HepG2 (cell line): ENCODE measurements around the gene ITCH. TPM values are rescaled to one million over a fixed set of nuclear protein-coding genes. Genes with fewer than 3 reads are reported as not detected.

Source experiments
- ATAC-seq: fragments of 200-7000 bp; cut with Tn5 transposase; 3 replicates; pipeline ENCODE4 v1.9.1; 2020; ENCODE audit warnings: mild to moderate bottlenecking, moderate library complexity
- BruUV-seq: library from RNA; stranded (reverse); fragments of 400-500 nt; replicated peaks from 2 replicates; lab custom pipeline; 2021; lab: Mats Ljungman, UMichigan
- CTCF ChIA-PET: fragments of 300-600 bp; formaldehyde crosslinking; extraction: SDS; loops from one replicate; lab custom pipeline; 2021; ENCODE audit warnings: low total read pairs, inconsistent platforms, low intra/inter-chr PET ratio; lab: Yijun Ruan, JAX
- POLR2A ChIA-PET: fragments of 350-600 bp; sonication (Branson Sonifier 250); formaldehyde crosslinking; loops from one replicate; lab custom pipeline; 2020; ENCODE audit warnings: antibody characterized with exemption, inconsistent platforms; lab: Yijun Ruan, JAX
- DNase-seq: peaks from one replicate; pipeline ENCODE4 v3.0.0-alpha.2; 2015; ENCODE audit warnings: low spot score
- FAIRE-seq: peaks from 3 replicates; lab custom pipeline; 2011; peaks lifted over from hg19 to GRCh38; lab: Jason Lieb, UNC
- H2AFZ ChIP-seq: one replicate; pipeline ENCODE4 v1.6.1; 2011; ENCODE audit warnings: low read length, inconsistent platforms
- H3K27ac ChIP-seq: fragments of 300-600 bp; 3 replicates; pipeline ENCODE4 v1.8.0; 2011; ENCODE audit warnings: mixed run types, mild to moderate bottlenecking, mixed read lengths, low read length, inconsistent platforms; ENCODE audit not compliant: insufficient read depth; ENCODE audit errors: extremely low read length
- H3K27me3 ChIP-seq, 2 experiments: fragments of 200-600 bp in 1 of 2; 2 replicates in 1 of 2; 3 replicates in 1 of 2; pipeline versions ENCODE4 v1.6.0 to v1.8.0; 2011; ENCODE audit warnings: low read length in 2 of 2, mild to moderate bottlenecking in 2 of 2, moderate library complexity in 2 of 2, inconsistent platforms in 1 of 2; ENCODE audit not compliant: insufficient read depth in 2 of 2, control insufficient read depth in 1 of 2
- H3K36me3 ChIP-seq, 2 experiments: fragments of 200-600 bp in 1 of 2; replicated peaks in 1 of 2; 2 replicates in 1 of 2; 3 replicates in 1 of 2; pipeline versions ENCODE4 v1.5.1 to v1.8.0; 2011; ENCODE audit warnings: low read length in 2 of 2, inconsistent platforms in 1 of 2; ENCODE audit not compliant: insufficient read depth in 2 of 2, control insufficient read depth in 1 of 2
- H3K4me1 ChIP-seq: 2 replicates; pipeline ENCODE4 v1.5.1; 2012; ENCODE audit warnings: low read length, inconsistent platforms; ENCODE audit not compliant: insufficient read depth
- H3K4me2 ChIP-seq: 2 replicates; pipeline ENCODE4 v1.6.0; 2011; ENCODE audit warnings: low read depth, low read length, inconsistent platforms
- H3K4me3 ChIP-seq, 3 experiments: fragments of 200-600 bp in 1 of 3; sonication (generic), shearing (Covaris generic) in 1 of 3; replicated peaks in 1 of 3; 2 replicates each; pipeline ENCODE4 v1.5.1; 2011 to 2016; ENCODE audit warnings: low read length in 3 of 3, inconsistent platforms in 2 of 3, low read depth in 2 of 3, mild to moderate bottlenecking in 2 of 3, control low read depth in 1 of 3, mixed read lengths in 1 of 3; ENCODE audit not compliant: insufficient read depth in 1 of 3
- H3K79me2 ChIP-seq: one replicate; pipeline ENCODE4 v1.6.1; 2011; ENCODE audit warnings: low read length, inconsistent platforms; ENCODE audit not compliant: insufficient read depth
- H3K9ac ChIP-seq: 2 replicates; pipeline ENCODE4 v1.6.0; 2011; ENCODE audit warnings: mild to moderate bottlenecking, low read depth, low read length, inconsistent platforms; ENCODE audit not compliant: insufficient read depth
- H3K9me3 ChIP-seq: 2 replicates; pipeline ENCODE4 v1.5.1; 2012; ENCODE audit warnings: mild to moderate bottlenecking, low read length
- H4K20me1 ChIP-seq: 2 replicates; pipeline ENCODE4 v1.6.0; 2011; ENCODE audit warnings: inconsistent platforms, mild to moderate bottlenecking, low read length, moderate library complexity; ENCODE audit not compliant: insufficient read depth
- GATA4 ChIP-seq: sonication (generic); IDR thresholded peaks from 2 replicates; pipeline ENCODE4 v1.6.1; 2016; ENCODE audit warnings: antibody characterized with exemption, low read depth, borderline replicate concordance
- ZFY ChIP-seq: sonication (generic); formaldehyde crosslinking; IDR thresholded peaks from 2 replicates; pipeline ENCODE4 v1.4.0; 2020; ENCODE audit warnings: missing genetic modification reagents
- ZNF501 ChIP-seq: sonication (generic); formaldehyde crosslinking; IDR thresholded peaks from 2 replicates; pipeline ENCODE4 v1.5.1; 2020; ENCODE audit warnings: mild to moderate bottlenecking, moderate library complexity, missing genetic modification reagents
- ZNF619 ChIP-seq: sonication (generic); formaldehyde crosslinking; IDR thresholded peaks from 2 replicates; pipeline ENCODE4 v1.4.0; 2020; ENCODE audit warnings: mild to moderate bottlenecking, missing genetic modification reagents
- ZNF670 ChIP-seq: sonication (generic); formaldehyde crosslinking; IDR thresholded peaks from 2 replicates; pipeline ENCODE4 v1.8.0; 2022; ENCODE audit warnings: mild to moderate bottlenecking, missing genetic modification reagents, borderline replicate concordance
- ZNF816 ChIP-seq: sonication (generic); formaldehyde crosslinking; IDR thresholded peaks from 2 replicates; pipeline ENCODE4 v1.8.0; 2022; ENCODE audit warnings: missing genetic modification reagents, mild to moderate bottlenecking, borderline replicate concordance
- WGBS: methylation state at CpG from one replicate; pipeline ENCODE4 v1.1.6; 2017; ENCODE audit warnings: low lambda C conversion rate; 5-methylcytosine and 5-hydroxymethylcytosine counted together
- in situ Hi-C: cut with HindIII; loops from 2 replicates; pipeline ENCODE4 v1.10.0; 2017; ENCODE audit warnings: low pct_unique_long_range_greater_than_20kb; ENCODE audit not compliant: extremely low pct_ligation_motif_present
- intact Hi-C: fragments of 100-400 bp; cut with micrococcal nuclease; formaldehyde crosslinking; loops from one replicate; pipeline ENCODE4 v1.10.0; 2022; ENCODE audit not compliant: unreplicated experiment
- polyA plus RNA-seq, 8 experiments: library from polyadenylated mRNA; depleted of rRNA in 3 of 8; stranded (reverse) in 7 of 8; unstranded in 1 of 8; fragments of >200 nt; fragmentation: Illumina TruSeq in 4 of 8; extraction: Trizol in 4 of 8; gene quantifications; 2 replicates each; pipeline versions ENCODE4 v1.2.1 to v1.2.3, GENCODE V29; 2011 to 2016; ENCODE audit warnings: low read depth in 4 of 8, missing spikeins in 1 of 8, mixed read lengths in 1 of 8; ENCODE audit not compliant: insufficient read depth in 1 of 8
- total RNA-seq, 5 experiments: library from RNA; depleted of rRNA; stranded (reverse); fragments of >200 nt; fragmentation: Illumina TruSeq; extraction: Trizol; gene quantifications; 2 replicates each; pipeline ENCODE4 v1.2.3, GENCODE V29; 2016; ENCODE audit warnings: low read depth in 1 of 5
- TF ChIP-seq, protein P1 (sequence below): sonication (generic); formaldehyde crosslinking; IDR thresholded peaks from 2 replicates; pipeline ENCODE4 v1.4.0; 2020; ENCODE audit warnings: mild to moderate bottlenecking, missing genetic modification reagents

The ITCH gene
- total and polyA plus RNA-seq, 2 of the 13 experiments (the other 11 are each of a cell fraction or from before 2014, with no cell fraction given) = 20.5 to 112 TPM

DNA sequence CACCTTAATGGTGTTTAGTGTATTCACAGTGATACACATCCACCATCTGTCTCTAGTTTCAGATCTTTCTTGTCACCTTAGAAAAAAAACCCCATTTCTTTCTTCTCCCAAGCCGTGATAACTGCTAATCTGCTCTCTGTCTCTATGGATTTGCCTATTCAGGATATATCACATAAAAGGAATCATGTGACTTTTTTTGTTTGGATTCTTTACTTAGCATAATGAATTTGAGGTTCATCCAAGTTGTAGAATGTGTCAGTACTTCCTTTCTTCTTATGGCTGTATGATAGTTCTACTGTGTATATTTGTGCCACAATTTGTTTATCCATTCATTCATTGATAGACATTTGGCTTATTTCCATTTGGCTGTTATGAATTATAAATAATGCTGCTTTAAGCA lies 57.1 kb downstream of the ITCH start:
- Histone ChIP-seq H3K79me2 (peaks cover 5% of the 10 kb centered on the region), H3K27me3 (no peaks in the 10 kb centered on the region), H3K27ac (no peak overlapping the region), H3K4me3 (no peak overlapping the region), H2AFZ (no peak overlapping the region), H3K4me1 (peaks cover 34% of the 10 kb centered on the region), H3K36me3 (peaks cover 24 to 82% of the 10 kb centered on the region in 2 experiments), H3K9me3 (no peaks in the 10 kb centered on the region), H4K20me1 (no peaks in the 10 kb centered on the region), H3K4me2 (no peak overlapping the region), H3K9ac (no peak overlapping the region)
- POLR2A ChIA-PET = no interaction called here
- ATAC-seq (no peak), DNase-seq (no peak), FAIRE-seq (no peak)
- TF ChIP-seq, protein P1, sequence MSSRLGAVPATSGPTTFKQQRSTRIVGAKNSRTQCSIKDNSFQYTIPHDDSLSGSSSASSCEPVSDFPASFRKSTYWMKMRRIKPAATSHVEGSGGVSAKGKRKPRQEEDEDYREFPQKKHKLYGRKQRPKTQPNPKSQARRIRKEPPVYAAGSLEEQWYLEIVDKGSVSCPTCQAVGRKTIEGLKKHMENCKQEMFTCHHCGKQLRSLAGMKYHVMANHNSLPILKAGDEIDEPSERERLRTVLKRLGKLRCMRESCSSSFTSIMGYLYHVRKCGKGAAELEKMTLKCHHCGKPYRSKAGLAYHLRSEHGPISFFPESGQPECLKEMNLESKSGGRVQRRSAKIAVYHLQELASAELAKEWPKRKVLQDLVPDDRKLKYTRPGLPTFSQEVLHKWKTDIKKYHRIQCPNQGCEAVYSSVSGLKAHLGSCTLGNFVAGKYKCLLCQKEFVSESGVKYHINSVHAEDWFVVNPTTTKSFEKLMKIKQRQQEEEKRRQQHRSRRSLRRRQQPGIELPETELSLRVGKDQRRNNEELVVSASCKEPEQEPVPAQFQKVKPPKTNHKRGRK (CRISPR knock-in tag) = no peak
- TF ChIP-seq ZNF816 (CRISPR knock-in tag) = 0 out of 2 replicates have a peak, but pooled peaks have one; percentile 45
- TF ChIP-seq ZFY (CRISPR knock-in tag) = no peak
- no peak for TF ChIP-seq GATA4
- in situ Hi-C loops (no loop called here), intact Hi-C loops (loop anchor here (5.0 kb wide), 1 partner anchor 108 kb away; no protein-coding TSS in a partner anchor)
- CTCF ChIA-PET = no interaction called here
- no TSS peak for BruUV-seq
- 100% methylated on average over 1 of the region's 1 CpG for WGBS

DNA sequence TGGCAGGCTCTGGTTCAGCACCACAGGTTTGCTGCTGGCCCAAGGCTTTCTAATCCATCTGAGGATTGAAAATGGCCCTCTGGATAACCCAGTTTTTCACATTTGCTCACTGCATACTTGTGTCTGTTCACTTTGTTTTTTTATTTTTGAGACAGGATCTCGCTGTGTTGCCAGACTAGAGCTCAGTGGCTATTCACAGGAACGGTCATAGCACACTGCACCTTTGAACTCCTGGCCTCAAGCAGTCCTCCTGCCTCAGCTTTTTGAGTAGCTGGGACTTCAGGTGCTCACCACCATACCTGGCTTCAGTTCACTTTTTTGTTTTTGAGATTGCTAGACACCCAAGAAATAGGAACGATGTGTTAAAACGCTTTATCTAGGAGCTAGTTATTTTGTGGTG lies 57.9 kb downstream of the ITCH start:
- intact Hi-C loops (loop anchor here (5.0 kb wide), 1 partner anchor 109 kb away; no protein-coding TSS in a partner anchor), in situ Hi-C loops (no loop called here)
- no peak overlapping the region for H3K9ac ChIP-seq
- H2AFZ ChIP-seq = no peak overlapping the region
- H3K9me3 ChIP-seq = no peaks in the 10 kb centered on the region
- no TSS peak for BruUV-seq
- H3K4me3 ChIP-seq = no peak overlapping the region
- POLR2A ChIA-PET = interaction anchor here (0.6 to 1.0 kb wide), 3 partner anchors 21 to 293 kb away, joined by 3 to 4 read pairs (median 3); partner anchors contain the start of gene ITCH
- FAIRE-seq (no peak), ATAC-seq (peak; percentile 39; the same call in 2 of the 3 replicates), DNase-seq (no peak)
- no peak overlapping the region for H3K4me2 ChIP-seq
- H3K27ac ChIP-seq = no peak overlapping the region
- peaks cover 36% of the 10 kb centered on the region for H3K4me1 ChIP-seq
- peaks cover 27 to 84% of the 10 kb centered on the region in 2 experiments for H3K36me3 ChIP-seq
- peaks cover 5% of the 10 kb centered on the region for H3K79me2 ChIP-seq
- 88% methylated on average over 4 of the region's 4 CpGs for WGBS
- H3K27me3 ChIP-seq = no peaks in the 10 kb centered on the region
- no peaks in the 10 kb centered on the region for H4K20me1 ChIP-seq
- TF ChIP-seq ZNF619 (CRISPR knock-in tag) = no peak
- 0 out of 2 replicates have a peak, but pooled peaks have one; percentile 32 for TF ChIP-seq ZNF501 (CRISPR knock-in tag)
- TF ChIP-seq ZNF670 (CRISPR knock-in tag) = 0 out of 2 replicates have a peak, but pooled peaks have one; percentile 42
- CTCF ChIA-PET = no interaction called here
